HCT116 (cell line): ENCODE measurements around the gene MYO1B. TPM values are rescaled to one million over a fixed set of nuclear protein-coding genes. Genes with fewer than 3 reads are reported as not detected.

Experiments
- ATAC-seq: fragments of 200-7000 bp; cut with Tn5 transposase; 2 replicates; pipeline ENCODE4 v1.9.1; 2020; ENCODE audit warnings: mild to moderate bottlenecking, moderate library complexity
- BruUV-seq: library from RNA; stranded (reverse); fragments of 400-500 nt; replicated peaks from 2 replicates; lab custom pipeline; 2021; lab: Mats Ljungman, UMichigan
- CTCF ChIA-PET: fragments of 300-600 bp; sonication (Branson Sonifier 250); formaldehyde crosslinking; loops from one replicate; lab custom pipeline; 2021; ENCODE audit warnings: antibody characterized with exemption; lab: Charles Lee
- POLR2A ChIA-PET: fragments of 300-600, 350-600 bp; sonication (Branson Sonifier 250); formaldehyde crosslinking; loops from one replicate; lab custom pipeline; 2021; ENCODE audit warnings: antibody characterized with exemption; lab: Charles Lee
- RAD21 ChIA-PET, 2 experiments: fragments of 300-600 bp; sonication (Branson Sonifier 250); formaldehyde crosslinking; loops; one replicate each; lab custom pipeline; 2023; ENCODE audit warnings: low total read pairs in 2 of 2; ENCODE audit not compliant: uncharacterized antibody in 2 of 2, unreplicated experiment in 2 of 2, low non-redundant PET in 1 of 2; lab: Charles Lee
- DNase-seq: peaks from one replicate; pipeline ENCODE4 v3.0.0-alpha.2; 2010; ENCODE audit warnings: low read depth, low spot score
- H2AFZ ChIP-seq: fragments of 200-600 bp; shearing (Covaris generic), sonication (generic); 2 replicates; pipeline ENCODE4 v1.6.1; 2017; ENCODE audit warnings: low read depth, mixed run types, mixed read lengths, antibody characterized with exemption, low read length; ENCODE audit not compliant: poor library complexity, severe bottlenecking
- H3K27ac ChIP-seq: 2 replicates; pipeline ENCODE4 v1.5.1; 2012; ENCODE audit warnings: low read depth, low read length
- H3K27me3 ChIP-seq: fragments of 200-600 bp; sonication (generic); 2 replicates; pipeline ENCODE4 v1.6.1; 2016; ENCODE audit warnings: mixed run types, low read length, mixed read lengths; ENCODE audit not compliant: insufficient read depth
- H3K36me3 ChIP-seq, 2 experiments: fragments of 200-500 bp in 1 of 2; fragments of 200-600 bp in 1 of 2; sonication (Bioruptor generic) in 1 of 2; sonication (generic) in 1 of 2; 2 replicates each; pipeline versions ENCODE4 v1.5.1 to v1.6.1; 2014 to 2016; ENCODE audit warnings: low read length in 2 of 2, inconsistent platforms in 1 of 2, mixed read lengths in 1 of 2, mixed run types in 1 of 2; ENCODE audit not compliant: insufficient read depth in 2 of 2, control insufficient read depth in 1 of 2
- H3K4me1 ChIP-seq, 2 experiments: fragments of 200-600 bp in 1 of 2; sonication (generic) in 1 of 2; 2 replicates each; pipeline versions ENCODE4 v1.5.1 to v1.6.1; 2012 to 2017; ENCODE audit warnings: low read length in 2 of 2, inconsistent platforms in 1 of 2, mild to moderate bottlenecking in 1 of 2, mixed read lengths in 1 of 2, mixed run types in 1 of 2, moderate library complexity in 1 of 2; ENCODE audit not compliant: insufficient read depth in 2 of 2, control insufficient read depth in 1 of 2
- H3K4me2 ChIP-seq: fragments of 200-600 bp; sonication (generic); 2 replicates; pipeline ENCODE4 v1.6.1; 2017; ENCODE audit warnings: mixed run types, low read length, mixed read lengths
- H3K4me3 ChIP-seq, 2 experiments: fragments of 200-600 bp in 1 of 2; sonication (generic) in 1 of 2; replicated peaks in 1 of 2; 2 replicates each; pipeline ENCODE4 v1.5.1; 2011 to 2016; ENCODE audit warnings: low read length in 2 of 2, control low read depth in 1 of 2, low read depth in 1 of 2, mild to moderate bottlenecking in 1 of 2, mixed read lengths in 1 of 2, mixed run types in 1 of 2
- H3K79me2 ChIP-seq: fragments of 200-600 bp; sonication (generic); 2 replicates; pipeline ENCODE4 v1.6.1; 2017; ENCODE audit warnings: mild to moderate bottlenecking, mixed run types, low read length, moderate library complexity, mixed read lengths; ENCODE audit not compliant: insufficient read depth
- H3K9ac ChIP-seq: fragments of 200-600 bp; sonication (generic); 2 replicates; pipeline ENCODE4 v1.6.1; 2016; ENCODE audit warnings: low read length, mixed read lengths
- H3K9me2 ChIP-seq: fragments of 200-600 bp; sonication (generic), shearing (Covaris generic); 2 replicates; pipeline ENCODE4 v1.6.1; 2017; ENCODE audit warnings: mixed run types, mild to moderate bottlenecking, moderate library complexity; ENCODE audit not compliant: insufficient read depth
- H3K9me3 ChIP-seq, 2 experiments: fragments of 200-500 bp in 1 of 2; fragments of 200-600 bp in 1 of 2; sonication (Bioruptor generic) in 1 of 2; sonication (generic) in 1 of 2; 2 replicates each; pipeline ENCODE4 v1.6.1; 2014 to 2017; ENCODE audit warnings: low read length in 2 of 2, mixed read lengths in 2 of 2, inconsistent platforms in 1 of 2, low read depth in 1 of 2, mild to moderate bottlenecking in 1 of 2, mixed run types in 1 of 2, moderate library complexity in 1 of 2; ENCODE audit not compliant: control insufficient read depth in 1 of 2, insufficient read depth in 1 of 2
- H4K20me1 ChIP-seq: fragments of 200-600 bp; sonication (generic), shearing (Covaris generic); 2 replicates; pipeline ENCODE4 v1.6.1; 2017; ENCODE audit warnings: mixed run types, mild to moderate bottlenecking, moderate library complexity; ENCODE audit not compliant: insufficient read depth
- CBX3 ChIP-seq: IDR thresholded peaks from 2 replicates; pipeline ENCODE4 v1.6.1; 2012; ENCODE audit warnings: low read depth
- CEBPB ChIP-seq: IDR thresholded peaks from 2 replicates; pipeline ENCODE4 v1.6.1; 2012; ENCODE audit warnings: low read depth
- EGR1 ChIP-seq: IDR thresholded peaks from 2 replicates; pipeline ENCODE4 v1.6.1; 2012; ENCODE audit warnings: low read depth
- ELF1 ChIP-seq: IDR thresholded peaks from 2 replicates; pipeline ENCODE4 v1.6.1; 2012; ENCODE audit warnings: low read depth, borderline replicate concordance
- EZH2 ChIP-seq: fragments of 200-600 bp; sonication (generic); IDR thresholded peaks from 2 replicates; pipeline ENCODE4 v1.6.1; 2017; ENCODE audit warnings: antibody characterized with exemption, mixed run types
- EZH2phosphoT487 ChIP-seq: fragments of 200-600 bp; IDR thresholded peaks from 2 replicates; pipeline ENCODE4 v1.6.1; 2018; ENCODE audit warnings: antibody characterized with exemption, borderline replicate concordance
- FOSL1 ChIP-seq: IDR thresholded peaks from 2 replicates; pipeline ENCODE4 v1.6.1; 2012; ENCODE audit warnings: low read depth
- JUND ChIP-seq: IDR thresholded peaks from 2 replicates; pipeline ENCODE4 v1.6.1; 2012
- POLR2A ChIP-seq: IDR thresholded peaks from 2 replicates; pipeline ENCODE4 v1.7.0; 2011; ENCODE audit warnings: borderline replicate concordance; ENCODE audit not compliant: insufficient read depth, insufficient read length; ENCODE audit errors: extremely low read depth
- POLR2AphosphoS5 ChIP-seq: IDR thresholded peaks from 2 replicates; pipeline ENCODE4 v1.6.1; 2011; ENCODE audit warnings: mild to moderate bottlenecking, low read depth, low read length, moderate library complexity
- RAD21 ChIP-seq: IDR thresholded peaks from 2 replicates; pipeline ENCODE4 v1.6.1; 2012; ENCODE audit warnings: low read depth, mild to moderate bottlenecking
- SIN3A ChIP-seq: IDR thresholded peaks from 2 replicates; pipeline ENCODE4 v1.6.1; 2012; ENCODE audit warnings: low read depth
- SP1 ChIP-seq: IDR thresholded peaks from 2 replicates; pipeline ENCODE4 v1.6.1; 2012; ENCODE audit warnings: low read depth
- SRF ChIP-seq: IDR thresholded peaks from 2 replicates; pipeline ENCODE4 v1.6.1; 2012; ENCODE audit warnings: low read depth
- TCF7L2 ChIP-seq: IDR thresholded peaks from 2 replicates; pipeline ENCODE4 v1.7.0; 2011; ENCODE audit warnings: borderline replicate concordance, inconsistent platforms; ENCODE audit not compliant: insufficient read depth, insufficient read length; ENCODE audit errors: extremely low read depth
- ZFX ChIP-seq: fragments of 450-650 bp; IDR thresholded peaks from 2 replicates; pipeline ENCODE4 v1.6.1; 2017
- ZNF274 ChIP-seq: fragments of 200-500 bp; sonication (Bioruptor generic); IDR thresholded peaks from 2 replicates; pipeline ENCODE4 v1.6.1; 2014; ENCODE audit warnings: mild to moderate bottlenecking, low read depth, low read length, inconsistent platforms
- intact Hi-C: fragments of 100-400 bp; cut with micrococcal nuclease; formaldehyde crosslinking; loops from 2 replicates; pipeline ENCODE4 v1.10.0; 2022
- total RNA-seq: library from RNA; stranded (reverse); gene quantifications from one replicate; pipeline ENCODE4 v1.2.1, GENCODE V29; 2021; ENCODE audit not compliant: unreplicated experiment
- TF ChIP-seq, protein P1 (sequence below): IDR thresholded peaks from 2 replicates; pipeline ENCODE4 v1.6.1; 2012; ENCODE audit warnings: low read depth
- TF ChIP-seq, protein P2 (sequence below): IDR thresholded peaks from 2 replicates; pipeline ENCODE4 v1.6.1; 2011; ENCODE audit warnings: mild to moderate bottlenecking, low read length, moderate library complexity; ENCODE audit not compliant: insufficient replicate concordance; ENCODE audit errors: extremely low read depth
- TF ChIP-seq, protein P3 (sequence below): IDR thresholded peaks from 2 replicates; pipeline ENCODE4 v1.6.1; 2012

Gene MYO1B
- total RNA-seq, 1 experiment from 2014 or later = 51.7 TPM

DNA sequence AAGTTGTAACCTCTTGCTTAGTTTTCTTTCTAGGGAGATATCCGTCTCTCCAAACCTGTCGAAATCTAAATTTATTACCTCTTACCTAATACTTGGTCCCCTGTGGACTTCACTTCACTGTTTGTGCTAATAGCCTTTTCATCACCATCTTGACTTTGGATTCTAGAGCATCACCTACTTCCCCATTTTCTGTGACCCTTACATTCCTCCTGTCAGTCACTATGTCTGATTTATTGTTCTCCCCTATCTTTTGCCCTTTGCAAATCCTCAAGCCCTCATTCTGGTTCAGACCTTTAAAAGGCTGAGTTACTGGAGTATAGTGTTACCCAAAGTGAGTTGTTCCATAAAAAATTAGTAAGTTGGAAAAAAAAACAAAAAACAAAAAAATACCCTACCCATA is 7.5 kb downstream of the MYO1B start:
- intact Hi-C loops = no loop called here
- no peak overlapping the region for H2AFZ ChIP-seq
- ChIA-PET CTCF (interaction anchor here (1.0 kb wide), 1 partner anchor 201 kb away, joined by 4 read pairs; no protein-coding TSS in a partner anchor), RAD21 (no interaction called here), POLR2A (no interaction called here)
- no TSS peak for BruUV-seq
- H3K9me3 ChIP-seq = no peaks in the 10 kb centered on the region
- no peak overlapping the region for H3K4me2 ChIP-seq
- peaks cover 5% of the 10 kb centered on the region; the same call in 1 of the 2 replicates for H4K20me1 ChIP-seq
- no peak for DNase-seq
- peaks cover 97% of the 10 kb centered on the region for H3K79me2 ChIP-seq
- no peaks in the 10 kb centered on the region for H3K27me3 ChIP-seq
- H3K9ac ChIP-seq = no peak overlapping the region
- H3K4me1 ChIP-seq = peaks cover 3 to 12% of the 10 kb centered on the region in 2 experiments; a peak in 3 of 4 replicates
- no peak overlapping the region for H3K27ac ChIP-seq
- H3K4me3 ChIP-seq = no peak overlapping the region
- H3K36me3 ChIP-seq = no peaks in the 10 kb centered on the region
- no peak for ATAC-seq
- no peaks in the 10 kb centered on the region for H3K9me2 ChIP-seq
- TF ChIP-seq, protein P1, sequence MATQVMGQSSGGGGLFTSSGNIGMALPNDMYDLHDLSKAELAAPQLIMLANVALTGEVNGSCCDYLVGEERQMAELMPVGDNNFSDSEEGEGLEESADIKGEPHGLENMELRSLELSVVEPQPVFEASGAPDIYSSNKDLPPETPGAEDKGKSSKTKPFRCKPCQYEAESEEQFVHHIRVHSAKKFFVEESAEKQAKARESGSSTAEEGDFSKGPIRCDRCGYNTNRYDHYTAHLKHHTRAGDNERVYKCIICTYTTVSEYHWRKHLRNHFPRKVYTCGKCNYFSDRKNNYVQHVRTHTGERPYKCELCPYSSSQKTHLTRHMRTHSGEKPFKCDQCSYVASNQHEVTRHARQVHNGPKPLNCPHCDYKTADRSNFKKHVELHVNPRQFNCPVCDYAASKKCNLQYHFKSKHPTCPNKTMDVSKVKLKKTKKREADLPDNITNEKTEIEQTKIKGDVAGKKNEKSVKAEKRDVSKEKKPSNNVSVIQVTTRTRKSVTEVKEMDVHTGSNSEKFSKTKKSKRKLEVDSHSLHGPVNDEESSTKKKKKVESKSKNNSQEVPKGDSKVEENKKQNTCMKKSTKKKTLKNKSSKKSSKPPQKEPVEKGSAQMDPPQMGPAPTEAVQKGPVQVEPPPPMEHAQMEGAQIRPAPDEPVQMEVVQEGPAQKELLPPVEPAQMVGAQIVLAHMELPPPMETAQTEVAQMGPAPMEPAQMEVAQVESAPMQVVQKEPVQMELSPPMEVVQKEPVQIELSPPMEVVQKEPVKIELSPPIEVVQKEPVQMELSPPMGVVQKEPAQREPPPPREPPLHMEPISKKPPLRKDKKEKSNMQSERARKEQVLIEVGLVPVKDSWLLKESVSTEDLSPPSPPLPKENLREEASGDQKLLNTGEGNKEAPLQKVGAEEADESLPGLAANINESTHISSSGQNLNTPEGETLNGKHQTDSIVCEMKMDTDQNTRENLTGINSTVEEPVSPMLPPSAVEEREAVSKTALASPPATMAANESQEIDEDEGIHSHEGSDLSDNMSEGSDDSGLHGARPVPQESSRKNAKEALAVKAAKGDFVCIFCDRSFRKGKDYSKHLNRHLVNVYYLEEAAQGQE = no peak
- TF ChIP-seq SIN3A (no peak), ZFX (no peak), RAD21 (no peak), FOSL1 (no peak), JUND (no peak), TCF7L2 (no peak), ZNF274 (no peak), POLR2AphosphoS5 (no peak), SP1 (no peak), ELF1 (no peak), SRF (no peak), CBX3 (no peak), POLR2A (no peak), EZH2phosphoT487 (no peak), EGR1 (no peak), EZH2 (no peak), CEBPB (no peak)
- TF ChIP-seq, protein P2, sequence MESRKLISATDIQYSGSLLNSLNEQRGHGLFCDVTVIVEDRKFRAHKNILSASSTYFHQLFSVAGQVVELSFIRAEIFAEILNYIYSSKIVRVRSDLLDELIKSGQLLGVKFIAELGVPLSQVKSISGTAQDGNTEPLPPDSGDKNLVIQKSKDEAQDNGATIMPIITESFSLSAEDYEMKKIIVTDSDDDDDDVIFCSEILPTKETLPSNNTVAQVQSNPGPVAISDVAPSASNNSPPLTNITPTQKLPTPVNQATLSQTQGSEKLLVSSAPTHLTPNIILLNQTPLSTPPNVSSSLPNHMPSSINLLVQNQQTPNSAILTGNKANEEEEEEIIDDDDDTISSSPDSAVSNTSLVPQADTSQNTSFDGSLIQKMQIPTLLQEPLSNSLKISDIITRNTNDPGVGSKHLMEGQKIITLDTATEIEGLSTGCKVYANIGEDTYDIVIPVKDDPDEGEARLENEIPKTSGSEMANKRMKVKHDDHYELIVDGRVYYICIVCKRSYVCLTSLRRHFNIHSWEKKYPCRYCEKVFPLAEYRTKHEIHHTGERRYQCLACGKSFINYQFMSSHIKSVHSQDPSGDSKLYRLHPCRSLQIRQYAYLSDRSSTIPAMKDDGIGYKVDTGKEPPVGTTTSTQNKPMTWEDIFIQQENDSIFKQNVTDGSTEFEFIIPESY = no peak
- TF ChIP-seq, protein P3, sequence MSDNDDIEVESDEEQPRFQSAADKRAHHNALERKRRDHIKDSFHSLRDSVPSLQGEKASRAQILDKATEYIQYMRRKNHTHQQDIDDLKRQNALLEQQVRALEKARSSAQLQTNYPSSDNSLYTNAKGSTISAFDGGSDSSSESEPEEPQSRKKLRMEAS = no peak
